Measurements from ENCODE around the gene RAP1GDS1.

- TF ChIP-seq ARNTL (CRISPR knock-in tag; IDR thresholded peaks at IDR 0.05; ENCODE audit: borderline replicate concordance, low read depth) (no peak), TOX (CRISPR knock-in tag; IDR thresholded peaks at IDR 0.05; ENCODE audit: borderline replicate concordance) (no peak)
- TF ChIP-seq, protein P1, sequence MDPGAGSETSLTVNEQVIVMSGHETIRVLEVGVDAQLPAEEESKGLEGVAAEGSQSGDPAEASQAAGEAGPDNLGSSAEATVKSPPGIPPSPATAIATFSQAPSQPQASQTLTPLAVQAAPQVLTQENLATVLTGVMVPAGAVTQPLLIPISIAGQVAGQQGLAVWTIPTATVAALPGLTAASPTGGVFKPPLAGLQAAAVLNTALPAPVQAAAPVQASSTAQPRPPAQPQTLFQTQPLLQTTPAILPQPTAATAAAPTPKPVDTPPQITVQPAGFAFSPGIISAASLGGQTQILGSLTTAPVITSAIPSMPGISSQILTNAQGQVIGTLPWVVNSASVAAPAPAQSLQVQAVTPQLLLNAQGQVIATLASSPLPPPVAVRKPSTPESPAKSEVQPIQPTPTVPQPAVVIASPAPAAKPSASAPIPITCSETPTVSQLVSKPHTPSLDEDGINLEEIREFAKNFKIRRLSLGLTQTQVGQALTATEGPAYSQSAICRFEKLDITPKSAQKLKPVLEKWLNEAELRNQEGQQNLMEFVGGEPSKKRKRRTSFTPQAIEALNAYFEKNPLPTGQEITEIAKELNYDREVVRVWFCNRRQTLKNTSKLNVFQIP (CRISPR knock-in tag; IDR thresholded peaks at IDR 0.05; ENCODE audit: borderline replicate concordance, low read depth) = no peak
Observed at GRCh38 chr4:98260047-98260578, 1.1 kb upstream of the RAP1GDS1 start.

Data from SK-N-SH treated with all-trans-retinoic acid at 6 μM for 48 hours (cell line).